Astrocyte (in vitro differentiated cells and primary cell): ENCODE data around the gene PPIA. TPM values are rescaled to one million over a fixed set of nuclear protein-coding genes. Genes with fewer than 3 reads are reported as not detected.

Experiments
- DNase-seq: peaks from one replicate; pipeline ENCODE4 v3.0.0-alpha.2; 2010; ENCODE audit warnings: low read depth
- FAIRE-seq: peaks from 2 replicates; lab custom pipeline; 2011; peaks lifted over from hg19 to GRCh38; lab: Jason Lieb, UNC
- H2AFZ ChIP-seq: 2 replicates; pipeline ENCODE4 v1.6.0; 2012; ENCODE audit warnings: low read depth, low read length, inconsistent platforms
- H3K27ac ChIP-seq: 2 replicates; pipeline ENCODE4 v1.5.1; 2011; ENCODE audit warnings: low read depth, low read length, inconsistent platforms
- H3K27me3 ChIP-seq: 2 replicates; pipeline ENCODE4 v1.6.0; 2011; ENCODE audit warnings: low read length, inconsistent platforms; ENCODE audit not compliant: insufficient read depth
- H3K36me3 ChIP-seq: 2 replicates; pipeline ENCODE4 v1.5.1; 2011; ENCODE audit warnings: low read length, inconsistent platforms; ENCODE audit not compliant: insufficient read depth
- H3K4me1 ChIP-seq: 2 replicates; pipeline ENCODE4 v1.5.1; 2011; ENCODE audit warnings: low read length, inconsistent platforms; ENCODE audit not compliant: insufficient read depth
- H3K4me2 ChIP-seq: 2 replicates; pipeline ENCODE4 v1.6.0; 2012; ENCODE audit warnings: low read length, inconsistent platforms
- H3K4me3 ChIP-seq: 2 replicates; pipeline ENCODE4 v1.5.1; 2011; ENCODE audit warnings: low read depth, mild to moderate bottlenecking, low read length, inconsistent platforms; ENCODE audit not compliant: insufficient read depth
- H3K79me2 ChIP-seq: 2 replicates; pipeline ENCODE4 v1.6.0; 2012; ENCODE audit warnings: mild to moderate bottlenecking, low read length, inconsistent platforms; ENCODE audit not compliant: insufficient read depth
- H3K9ac ChIP-seq: 2 replicates; pipeline ENCODE4 v1.6.0; 2012; ENCODE audit warnings: mild to moderate bottlenecking, low read length, inconsistent platforms
- H3K9me3 ChIP-seq: 2 replicates; pipeline ENCODE4 v1.5.1; 2012; ENCODE audit warnings: low read depth, mild to moderate bottlenecking, low read length, inconsistent platforms; ENCODE audit not compliant: insufficient read depth
- H4K20me1 ChIP-seq: 2 replicates; pipeline ENCODE4 v1.6.0; 2012; ENCODE audit warnings: low read length, inconsistent platforms; ENCODE audit not compliant: insufficient read depth
- H3K27ac Mint-ChIP-seq: one replicate; pipeline ENCODE4 v1.8.0; 2021; ENCODE audit warnings: mild to moderate bottlenecking, mixed read lengths; ENCODE audit not compliant: unreplicated experiment
- H3K27me3 Mint-ChIP-seq: one replicate; pipeline ENCODE4 v1.8.0; 2021; ENCODE audit warnings: low read depth, mixed read lengths; ENCODE audit not compliant: unreplicated experiment
- H3K36me3 Mint-ChIP-seq: one replicate; pipeline ENCODE4 v1.8.0; 2021; ENCODE audit warnings: low read depth, mixed read lengths; ENCODE audit not compliant: unreplicated experiment
- H3K4me1 Mint-ChIP-seq: one replicate; pipeline ENCODE4 v1.8.0; 2021; ENCODE audit warnings: low read depth, mixed read lengths; ENCODE audit not compliant: unreplicated experiment
- H3K4me3 Mint-ChIP-seq: one replicate; pipeline ENCODE4 v1.8.0; 2021; ENCODE audit warnings: mild to moderate bottlenecking, moderate library complexity, mixed read lengths; ENCODE audit not compliant: unreplicated experiment
- H3K9me3 Mint-ChIP-seq: one replicate; pipeline ENCODE4 v1.8.0; 2021; ENCODE audit warnings: mild to moderate bottlenecking, mixed read lengths; ENCODE audit not compliant: unreplicated experiment
- CTCF ChIP-seq: IDR thresholded peaks from 2 replicates; pipeline ENCODE4 v1.5.1; 2011; ENCODE audit warnings: low read depth, mild to moderate bottlenecking, inconsistent platforms, low read length, moderate library complexity; ENCODE audit not compliant: insufficient read depth
- EZH2 ChIP-seq: IDR thresholded peaks from 2 replicates; pipeline ENCODE4 v1.6.1; 2012; ENCODE audit warnings: mild to moderate bottlenecking, low read length, inconsistent platforms; ENCODE audit not compliant: insufficient read depth
- total RNA-seq: library from RNA; stranded (reverse); gene quantifications from 2 replicates; pipeline ENCODE4 v1.2.1, GENCODE V29; 2021

Gene PPIA
- total RNA-seq, 1 donor from 2014 or later, result 1,628 TPM

DNA sequence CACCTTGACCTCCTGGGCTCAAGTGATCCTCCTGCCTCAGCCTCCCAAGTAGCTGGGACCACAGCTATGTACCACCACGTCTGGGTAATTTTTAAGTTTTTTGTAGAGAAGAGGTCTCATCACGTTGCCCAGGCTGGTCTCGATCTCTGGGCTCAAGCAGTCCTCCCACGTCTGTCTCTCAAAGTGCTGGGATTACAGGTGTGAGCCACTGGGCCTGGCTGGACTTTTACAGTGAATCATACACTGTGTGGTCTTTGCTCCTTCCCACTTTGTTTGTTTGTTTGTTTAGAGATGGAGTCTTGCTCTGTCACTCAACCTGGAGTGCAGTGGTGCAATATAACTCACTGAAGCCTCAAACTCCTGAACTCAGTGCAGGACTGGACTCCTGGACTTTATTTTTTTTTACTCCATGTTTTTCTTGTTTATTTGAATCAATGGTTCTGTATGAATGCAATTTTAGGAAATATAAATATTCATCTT is 12.5 kb downstream of the PPIA start:
- no peak overlapping the region for H3K9ac ChIP-seq
- H4K20me1 ChIP-seq, result peaks cover 5% of the 10 kb centered on the region
- no peaks in the 10 kb centered on the region for H3K27me3 ChIP-seq
- TF ChIP-seq CTCF, result no peak
- TF ChIP-seq EZH2, result no peak
- H3K4me1 ChIP-seq, result peaks cover 5% of the 10 kb centered on the region
- DNase-seq (no peak), FAIRE-seq (no peak)
- Mint-ChIP-seq H3K4me1 (no peaks in the 10 kb centered on the region), H3K27me3 (no peaks in the 10 kb centered on the region), H3K36me3 (peaks cover 2% of the 10 kb centered on the region), H3K9me3 (no peaks in the 10 kb centered on the region), H3K27ac (no peak overlapping the region), H3K4me3 (no peak overlapping the region)
- no peak overlapping the region for H2AFZ ChIP-seq
- no peaks in the 10 kb centered on the region for H3K79me2 ChIP-seq
- H3K4me2 ChIP-seq, result no peak overlapping the region
- no peaks in the 10 kb centered on the region for H3K9me3 ChIP-seq
- H3K36me3 ChIP-seq, result no peaks in the 10 kb centered on the region
- no peak overlapping the region for H3K4me3 ChIP-seq
- no peak overlapping the region for H3K27ac ChIP-seq

GRCh38 chr7:44811093-44811492 is 14.6 kb downstream of the PPIA start:
- Histone ChIP-seq H3K4me3 (no peak overlapping the region), H4K20me1 (no peaks in the 10 kb centered on the region), H3K79me2 (no peaks in the 10 kb centered on the region), H3K4me2 (no peak overlapping the region), H2AFZ (no peak overlapping the region), H3K9me3 (no peaks in the 10 kb centered on the region), H3K27ac (no peak overlapping the region), H3K36me3 (no peaks in the 10 kb centered on the region), H3K27me3 (no peaks in the 10 kb centered on the region), H3K4me1 (peaks cover 5% of the 10 kb centered on the region), H3K9ac (no peak overlapping the region)
- Mint-ChIP-seq H3K4me3 (no peak overlapping the region), H3K27me3 (no peaks in the 10 kb centered on the region), H3K27ac (no peak overlapping the region), H3K9me3 (no peaks in the 10 kb centered on the region), H3K4me1 (no peaks in the 10 kb centered on the region), H3K36me3 (peaks cover 2% of the 10 kb centered on the region)
- DNase-seq (no peak), FAIRE-seq (no peak)
- no peak for TF ChIP-seq CTCF
- no peak for TF ChIP-seq EZH2

DNA sequence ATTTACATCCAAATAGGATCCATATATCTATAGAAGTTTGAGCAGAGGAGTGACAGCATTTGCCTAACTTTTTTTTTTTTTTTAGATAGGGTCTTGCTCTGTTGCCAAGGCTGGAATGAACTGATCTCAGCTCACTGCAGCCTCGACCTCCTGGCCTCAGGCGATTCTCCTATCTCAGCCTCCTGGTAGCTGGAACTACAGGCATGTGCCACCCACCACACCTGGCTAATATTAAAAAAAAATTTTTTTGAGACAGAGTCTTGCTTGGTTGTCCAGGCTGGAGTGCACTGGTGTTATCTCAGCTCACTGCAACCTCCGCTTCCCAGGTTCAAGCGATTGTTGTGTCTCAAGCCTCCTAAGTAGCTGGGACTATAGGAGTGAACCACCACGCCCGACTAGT is 15.1 kb downstream of the PPIA start:
- DNase-seq (no peak), FAIRE-seq (no peak)
- no peaks in the 10 kb centered on the region for H3K4me1 Mint-ChIP-seq
- Histone ChIP-seq H3K27me3 (no peaks in the 10 kb centered on the region), H3K4me2 (no peak overlapping the region), H3K79me2 (no peaks in the 10 kb centered on the region), H3K4me1 (peaks cover 5% of the 10 kb centered on the region), H2AFZ (no peak overlapping the region), H4K20me1 (no peaks in the 10 kb centered on the region), H3K9me3 (no peaks in the 10 kb centered on the region), H3K4me3 (no peak overlapping the region), H3K36me3 (no peaks in the 10 kb centered on the region), H3K27ac (no peak overlapping the region), H3K9ac (no peak overlapping the region)
- no peak for TF ChIP-seq EZH2
- TF ChIP-seq CTCF, result no peak
- H3K9me3 Mint-ChIP-seq, result no peaks in the 10 kb centered on the region
- no peaks in the 10 kb centered on the region for H3K27me3 Mint-ChIP-seq
- peaks cover 2% of the 10 kb centered on the region for H3K36me3 Mint-ChIP-seq
- H3K4me3 Mint-ChIP-seq, result no peak overlapping the region
- H3K27ac Mint-ChIP-seq, result no peak overlapping the region
